Erythroblast (primary cell): Measurements from ENCODE around the gene DNAJC22.

Experiments used
- GATA1 ChIP-seq: IDR thresholded peaks from 2 replicates; pipeline ENCODE4 v1.6.1; 2011; ENCODE audit warnings: low read depth, mild to moderate bottlenecking, control low read depth, low read length, moderate library complexity
- POLR2A ChIP-seq: IDR thresholded peaks from 2 replicates; pipeline ENCODE4 v1.6.1; 2011; ENCODE audit warnings: mild to moderate bottlenecking, low read length

GRCh38 chr12:49364989-49365388, 18.3 kb downstream of the DNAJC22 start:
- TF ChIP-seq POLR2A = no peak
- TF ChIP-seq GATA1 = no peak
